Neural progenitor cell (in vitro differentiated cells): ENCODE measurements around the gene RNF146. TPM values are rescaled to one million over a fixed set of nuclear protein-coding genes. Genes with fewer than 3 reads are reported as not detected.

Experiments used
- DNase-seq: peaks from one replicate; pipeline ENCODE4 v3.0.0-alpha.2; 2016; ENCODE audit warnings: low spot score
- H2AFZ ChIP-seq: fragments of 200-600 bp; sonication (generic); replicated peaks from 2 replicates; pipeline ENCODE4 v1.6.1; 2016; ENCODE audit warnings: antibody characterized with exemption
- H3F3A ChIP-seq: fragments of 200-600 bp; sonication (generic); 2 replicates; pipeline ENCODE4 v1.6.1; 2016; ENCODE audit warnings: antibody characterized with exemption, low read depth
- H3K27ac ChIP-seq: fragments of 200-600 bp; sonication (generic); 2 replicates; pipeline ENCODE4 v1.5.1; 2016; ENCODE audit warnings: mild to moderate bottlenecking
- H3K27me3 ChIP-seq: fragments of 200-600 bp; sonication (generic); 2 replicates; pipeline ENCODE4 v1.6.1; 2016; ENCODE audit warnings: mild to moderate bottlenecking, moderate library complexity
- H3K36me3 ChIP-seq: fragments of 200-600 bp; sonication (generic); 2 replicates; pipeline ENCODE4 v1.5.1; 2016
- H3K4me1 ChIP-seq: fragments of 200-600 bp; sonication (generic); 2 replicates; pipeline ENCODE4 v1.6.1; 2016; ENCODE audit warnings: mixed run types
- H3K4me2 ChIP-seq: fragments of 200-600 bp; sonication (generic); 2 replicates; pipeline ENCODE4 v1.6.1; 2016
- H3K4me3 ChIP-seq: fragments of 200-600 bp; sonication (generic); 2 replicates; pipeline ENCODE4 v1.5.1; 2016
- H3K79me2 ChIP-seq: fragments of 200-600 bp; sonication (generic); 2 replicates; pipeline ENCODE4 v1.6.1; 2016; ENCODE audit warnings: low read depth
- H3K9ac ChIP-seq: fragments of 200-600 bp; sonication (generic); 2 replicates; pipeline ENCODE4 v1.6.1; 2016
- H3K9me3 ChIP-seq: fragments of 200-600 bp; sonication (generic); 2 replicates; pipeline ENCODE4 v1.5.1; 2016; ENCODE audit warnings: low read depth
- H4K20me1 ChIP-seq: fragments of 200-600 bp; sonication (generic); 2 replicates; pipeline ENCODE4 v1.6.1; 2016; ENCODE audit warnings: low read depth
- H3K27ac Mint-ChIP-seq: 3 replicates; pipeline ENCODE4 v1.8.0; 2021; ENCODE audit warnings: mixed read lengths
- H3K27me3 Mint-ChIP-seq: 2 replicates; pipeline ENCODE4 v1.8.0; 2022; ENCODE audit warnings: low read depth, mild to moderate bottlenecking, inconsistent platforms, moderate library complexity, mixed read lengths; ENCODE audit not compliant: insufficient read depth
- H3K36me3 Mint-ChIP-seq: 3 replicates; pipeline ENCODE4 v1.8.0; 2021; ENCODE audit warnings: mixed read lengths
- H3K4me1 Mint-ChIP-seq: 3 replicates; pipeline ENCODE4 v1.8.0; 2021; ENCODE audit warnings: mixed read lengths
- H3K4me3 Mint-ChIP-seq: 3 replicates; pipeline ENCODE4 v1.8.0; 2021; ENCODE audit warnings: mild to moderate bottlenecking, moderate library complexity, mixed read lengths
- H3K9me3 Mint-ChIP-seq: 3 replicates; pipeline ENCODE4 v1.8.0; 2020; ENCODE audit warnings: mixed read lengths
- CTCF ChIP-seq: fragments of 200-600 bp; sonication (generic); IDR thresholded peaks from 2 replicates; pipeline ENCODE4 v1.5.1; 2017; ENCODE audit warnings: antibody characterized with exemption, mild to moderate bottlenecking
- EZH2 ChIP-seq: fragments of 200-600 bp; sonication (generic); IDR thresholded peaks from 2 replicates; pipeline ENCODE4 v1.6.1; 2017; ENCODE audit warnings: antibody characterized with exemption, mild to moderate bottlenecking, moderate library complexity
- EZH2phosphoT487 ChIP-seq: fragments of 200-600 bp; sonication (generic); IDR thresholded peaks from 2 replicates; pipeline ENCODE4 v1.6.1; 2017; ENCODE audit warnings: antibody characterized with exemption
- total RNA-seq: library from RNA; depleted of rRNA; stranded (reverse); fragments of >200 nt; gene quantifications from 2 replicates; pipeline ENCODE4 v1.2.3, GENCODE V29; 2015; ENCODE audit warnings: low replicate concordance

RNF146 gene
- total RNA-seq, 1 donor from 2014 or later = 115 TPM

DNA sequence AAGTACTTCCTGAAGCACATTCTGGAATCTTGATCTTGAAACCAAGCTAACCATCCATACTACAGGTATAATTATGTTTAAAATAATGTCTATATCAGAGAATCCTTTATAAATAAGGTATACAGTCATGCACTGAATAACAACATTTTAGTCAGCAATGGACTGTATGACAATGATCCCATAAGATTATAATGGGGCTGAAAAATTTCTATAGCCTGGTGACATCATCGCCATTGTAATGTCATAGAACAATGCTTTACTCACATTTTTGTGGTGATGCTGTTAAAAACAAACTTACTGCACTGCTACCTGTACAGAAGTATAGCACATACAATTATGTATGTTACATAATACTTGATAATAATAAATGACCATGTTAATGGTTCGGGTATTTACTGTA is 31.8 kb downstream of the RNF146 start:
- Histone ChIP-seq H3K9me3 (no peaks in the 10 kb centered on the region), H3K27me3 (no peaks in the 10 kb centered on the region), H3K9ac (no peak overlapping the region), H3K4me3 (no peak overlapping the region), H3K36me3 (no peaks in the 10 kb centered on the region), H3K4me2 (no peak overlapping the region), H4K20me1 (peaks cover 8% of the 10 kb centered on the region), H2AFZ (no peak overlapping the region), H3F3A (peaks cover 16% of the 10 kb centered on the region), H3K4me1 (peaks cover 15% of the 10 kb centered on the region), H3K79me2 (peaks cover 7% of the 10 kb centered on the region), H3K27ac (no peak overlapping the region)
- Mint-ChIP-seq H3K27me3 (no peaks in the 10 kb centered on the region), H3K4me1 (peaks cover 5% of the 10 kb centered on the region), H3K9me3 (no peaks in the 10 kb centered on the region), H3K27ac (no peak overlapping the region), H3K36me3 (peaks cover 15% of the 10 kb centered on the region), H3K4me3 (no peak overlapping the region)
- no peak for DNase-seq
- no peak for TF ChIP-seq EZH2phosphoT487
- TF ChIP-seq CTCF = no peak

DNA sequence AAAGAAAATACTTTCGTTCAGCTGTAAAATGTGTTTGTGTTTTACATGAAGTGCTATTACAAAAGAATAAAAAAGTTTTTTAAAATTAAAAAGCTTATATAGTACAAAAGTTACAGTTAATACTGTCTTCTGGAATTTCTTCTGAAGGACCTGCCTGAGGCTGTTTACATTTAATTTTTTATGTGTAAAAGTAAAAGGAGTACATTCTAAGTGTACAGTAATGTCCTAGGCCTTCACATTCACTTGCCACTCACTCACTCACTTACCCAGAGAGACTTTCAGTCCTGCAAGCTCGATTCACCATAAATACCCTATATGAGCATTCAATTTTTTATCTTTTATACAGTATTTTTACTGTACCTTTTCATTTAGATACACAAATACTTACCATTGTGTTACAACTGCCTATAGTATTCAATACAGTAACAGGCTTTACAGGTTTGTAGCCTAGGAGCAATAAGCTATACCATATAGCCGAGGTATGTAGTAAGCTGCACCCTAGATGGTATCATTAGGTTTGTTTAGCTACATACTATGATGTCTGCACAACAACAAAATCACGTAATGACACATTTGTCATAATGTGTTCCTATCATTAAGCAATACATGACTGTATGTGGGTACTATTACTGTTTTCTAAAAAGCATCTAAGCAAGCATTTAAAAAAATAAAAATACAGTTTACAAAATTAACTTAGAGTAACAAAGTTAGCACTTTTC is 33.0 kb downstream of the RNF146 start:
- H3K27me3 ChIP-seq = no peaks in the 10 kb centered on the region
- H3K27ac ChIP-seq = no peak overlapping the region
- H3K79me2 ChIP-seq = no peaks in the 10 kb centered on the region
- H3K27me3 Mint-ChIP-seq = no peaks in the 10 kb centered on the region
- H3K27ac Mint-ChIP-seq = no peak overlapping the region
- peaks cover 12% of the 10 kb centered on the region for H3K36me3 Mint-ChIP-seq
- H3K9me3 Mint-ChIP-seq = no peaks in the 10 kb centered on the region
- peaks cover 13% of the 10 kb centered on the region for H4K20me1 ChIP-seq
- H3K4me3 ChIP-seq = no peak overlapping the region
- peaks cover 15% of the 10 kb centered on the region for H3K4me1 ChIP-seq
- no peak overlapping the region for H3K9ac ChIP-seq
- H2AFZ ChIP-seq = no peak overlapping the region
- H3F3A ChIP-seq = peaks cover 16% of the 10 kb centered on the region
- H3K36me3 ChIP-seq = no peaks in the 10 kb centered on the region
- DNase-seq = no peak
- H3K9me3 ChIP-seq = no peaks in the 10 kb centered on the region
- TF ChIP-seq EZH2phosphoT487 (no peak), EZH2 (no peak), CTCF (no peak)
- H3K4me2 ChIP-seq = no peak overlapping the region
- peaks cover 5% of the 10 kb centered on the region for H3K4me1 Mint-ChIP-seq
- H3K4me3 Mint-ChIP-seq = no peak overlapping the region

- DNase-seq = peak; percentile 3
- Histone ChIP-seq H3K36me3 (no peaks in the 10 kb centered on the region), H3K9ac (no peak overlapping the region), H2AFZ (no peak overlapping the region), H3K27me3 (no peaks in the 10 kb centered on the region), H3K4me3 (no peak overlapping the region), H3K79me2 (no peaks in the 10 kb centered on the region), H3K9me3 (no peaks in the 10 kb centered on the region), H3F3A (peaks cover 16% of the 10 kb centered on the region), H4K20me1 (peaks cover 13% of the 10 kb centered on the region), H3K27ac (no peak overlapping the region), H3K4me1 (peaks cover 15% of the 10 kb centered on the region), H3K4me2 (no peak overlapping the region)
- Mint-ChIP-seq H3K27me3 (no peaks in the 10 kb centered on the region), H3K4me3 (no peak overlapping the region), H3K36me3 (peaks cover 13% of the 10 kb centered on the region), H3K4me1 (peaks cover 5% of the 10 kb centered on the region), H3K9me3 (no peaks in the 10 kb centered on the region), H3K27ac (no peak overlapping the region)
- TF ChIP-seq CTCF = no peak
- no peak for TF ChIP-seq EZH2
- TF ChIP-seq EZH2phosphoT487 = no peak
These were observed 33.7 kb downstream of the RNF146 start for GRCh38 chr6:127300411-127300810.
